ENCODE results near the gene NFKB1.

GRCh38 chr4:102517753-102518152, 16.6 kb downstream of the NFKB1 start:
- no peak for TF ChIP-seq POLR2A (IDR thresholded peaks at IDR 0.05)
- no peak for TF ChIP-seq CTCF (IDR thresholded peaks at IDR 0.05)

Measured in uterus (tissue), 2 donors.